Eye (tissue), 1 donor: ENCODE data around the gene CIDEB.
A peak's percentile ranks its signal among the peaks of the same experiment; 100 is the strongest.

Source experiments
- DNase-seq: peaks from one replicate; pipeline ENCODE4 v3.0.0-alpha.2; 2015

The CIDEB gene

GRCh38 chr14:24331731-24332267, 24.0 kb upstream of the CIDEB start:
- DNase-seq, result no peak

GRCh38 chr14:24330973-24331674, 23.3 kb upstream of the CIDEB start:
- DNase-seq, result no peak

- no peak for DNase-seq
Observed at GRCh38 chr14:24329736-24330135, 22.0 kb upstream of the CIDEB start.

GRCh38 chr14:24329073-24329663, 21.4 kb upstream of the CIDEB start:
- no peak for DNase-seq

GRCh38 chr14:24327914-24328313, 20.1 kb upstream of the CIDEB start:
- DNase-seq, result peak; percentile 36

GRCh38 chr14:24327303-24327702, 19.5 kb upstream of the CIDEB start:
- no peak for DNase-seq

GRCh38 chr14:24325963-24326362, 18.2 kb upstream of the CIDEB start:
- peak; percentile 29 for DNase-seq

- DNase-seq, result no peak
Observed at GRCh38 chr14:24325041-24325530, 17.3 kb upstream of the CIDEB start.

- DNase-seq, result no peak
Observed at GRCh38 chr14:24324024-24324423, 16.2 kb upstream of the CIDEB start.

GRCh38 chr14:24323341-24323740, 15.6 kb upstream of the CIDEB start:
- DNase-seq, result no peak

GRCh38 chr14:24322672-24323071, 14.9 kb upstream of the CIDEB start:
- DNase-seq, result no peak

- no peak for DNase-seq
Observed at GRCh38 chr14:24321212-24321975, 13.6 kb upstream of the CIDEB start.

GRCh38 chr14:24317141-24317928, 9.6 kb upstream of the CIDEB start:
- DNase-seq, result no peak

GRCh38 chr14:24316597-24316950, 8.8 kb upstream of the CIDEB start:
- no peak for DNase-seq

GRCh38 chr14:24315807-24316596, 8.2 kb upstream of the CIDEB start:
- DNase-seq, result peak; percentile 57

GRCh38 chr14:24315243-24315806, 7.5 kb upstream of the CIDEB start:
- no peak for DNase-seq

- no peak for DNase-seq
Observed at GRCh38 chr14:24314377-24315193, 6.8 kb upstream of the CIDEB start.

GRCh38 chr14:24313913-24314312, 6.1 kb upstream of the CIDEB start:
- DNase-seq, result no peak

- no peak for DNase-seq
Observed at GRCh38 chr14:24312736-24313507, 5.1 kb upstream of the CIDEB start.
